B cell (primary cell): ENCODE results near the gene AQP5. TPM values are rescaled to one million over a fixed set of nuclear protein-coding genes. Genes with fewer than 3 reads are reported as not detected.

ENCODE experiments used
- ATAC-seq: fragments of 200-7000 bp; cut with Tn5 transposase; one replicate; pipeline ENCODE4 v1.10.0; 2021; ENCODE audit warnings: low read depth, mild to moderate bottlenecking, moderate number of reproducible peaks, moderate library complexity
- CTCF ChIA-PET: fragments of 350-600 bp; sonication (Branson Sonifier 250); formaldehyde crosslinking; loops from one replicate; lab custom pipeline; 2021; ENCODE audit warnings: antibody characterized with exemption, inconsistent platforms; lab: Charles Lee
- POLR2A ChIA-PET: fragments of 350-600 bp; sonication (Branson Sonifier 250); formaldehyde crosslinking; loops from one replicate; lab custom pipeline; 2021; ENCODE audit warnings: antibody characterized with exemption; lab: Charles Lee
- DNase-seq: peaks from one replicate; pipeline ENCODE4 v3.0.0; 2013
- H2AFZ ChIP-seq: 2 replicates; pipeline ENCODE4 v1.6.1; 2012; ENCODE audit warnings: mild to moderate bottlenecking, low read depth, low read length; ENCODE audit not compliant: insufficient read depth, poor library complexity, severe bottlenecking
- H3K27ac ChIP-seq, 2 donors: 1 replicate in 1 of 2; 2 replicates in 1 of 2; pipeline ENCODE4 v1.5.1; 2012 to 2013; ENCODE audit warnings: low read length in 2 of 2, mild to moderate bottlenecking in 2 of 2, moderate library complexity in 1 of 2
- H3K27me3 ChIP-seq, 4 experiments: fragments of 200-600 bp in 1 of 4; sonication (generic) in 1 of 4; replicated peaks in 1 of 4; 1 replicate in 2 of 4; 2 replicates in 2 of 4; pipeline versions ENCODE4 v1.6.1 to v1.7.0; 2013 to 2016; ENCODE audit warnings: low read length in 3 of 4, mild to moderate bottlenecking in 2 of 4, mixed read lengths in 1 of 4, moderate library complexity in 1 of 4; ENCODE audit not compliant: insufficient read depth in 4 of 4, control insufficient read depth in 3 of 4; ENCODE audit errors: control extremely low read depth in 1 of 4
- H3K36me3 ChIP-seq, 2 experiments: replicated peaks in 1 of 2; 1 replicate in 1 of 2; 2 replicates in 1 of 2; pipeline versions ENCODE4 v1.6.1 to v1.7.1; 2013; ENCODE audit warnings: low read length in 1 of 2; ENCODE audit not compliant: insufficient read depth in 2 of 2, control insufficient read depth in 1 of 2; ENCODE audit errors: control extremely low read depth in 1 of 2, extremely low read depth in 1 of 2
- H3K4me1 ChIP-seq, 2 donors: fragments of 200-600 bp in 1 of 2; sonication (generic) in 1 of 2; 1 replicate in 1 of 2; 2 replicates in 1 of 2; pipeline versions ENCODE4 v1.5.1 to v1.6.1; 2013 to 2017; ENCODE audit warnings: low read length in 2 of 2; ENCODE audit not compliant: control insufficient read depth in 2 of 2, insufficient read depth in 2 of 2
- H3K4me2 ChIP-seq: replicated peaks from 2 replicates; pipeline ENCODE3; 2012; ENCODE audit warnings: mild to moderate bottlenecking, low read depth, low read length; ENCODE audit not compliant: poor library complexity, severe bottlenecking
- H3K4me3 ChIP-seq, 5 experiments: fragments of 200-600 bp in 1 of 5; sonication (generic) in 1 of 5; 1 replicate in 3 of 5; 2 replicates in 2 of 5; pipeline versions ENCODE4 v1.5.1 to v1.7.0; 2011 to 2016; ENCODE audit warnings: low read length in 4 of 5, mild to moderate bottlenecking in 4 of 5, low read depth in 2 of 5, control low read depth in 1 of 5, moderate library complexity in 1 of 5; ENCODE audit not compliant: insufficient read depth in 1 of 5; ENCODE audit errors: control extremely low read depth in 1 of 5, extremely low read depth in 1 of 5
- H3K79me2 ChIP-seq: fragments of 200-600 bp; sonication (generic); one replicate; pipeline ENCODE4 v1.6.0; 2016; ENCODE audit warnings: low read length; ENCODE audit not compliant: control insufficient read depth, insufficient read depth
- H3K9ac ChIP-seq: fragments of 200-600 bp; sonication (generic); 2 replicates; pipeline ENCODE4 v1.6.1; 2017; ENCODE audit warnings: mild to moderate bottlenecking, low read length, moderate library complexity
- H3K9me3 ChIP-seq, 3 donors: one replicate each; pipeline versions ENCODE4 v1.6.1 to v1.7.1; 2013; ENCODE audit warnings: low read length in 2 of 3; ENCODE audit not compliant: control insufficient read depth in 2 of 3, insufficient read depth in 1 of 3; ENCODE audit errors: control extremely low read depth in 1 of 3
- H4K20me1 ChIP-seq: 2 replicates; pipeline ENCODE4 v1.6.0; 2012; ENCODE audit warnings: mild to moderate bottlenecking, low read length; ENCODE audit not compliant: insufficient read depth, control insufficient read depth, poor library complexity, severe bottlenecking
- H3K27ac Mint-ChIP-seq: one replicate; pipeline ENCODE4 v1.8.0; 2021; ENCODE audit warnings: mixed read lengths
- H3K27me3 Mint-ChIP-seq: one replicate; pipeline ENCODE4 v1.8.0; 2021; ENCODE audit warnings: mixed read lengths
- H3K4me1 Mint-ChIP-seq: one replicate; pipeline ENCODE4 v1.8.0; 2021; ENCODE audit warnings: mixed read lengths
- H3K4me3 Mint-ChIP-seq: one replicate; pipeline ENCODE4 v1.8.0; 2021; ENCODE audit warnings: mixed read lengths
- H3K9me3 Mint-ChIP-seq: one replicate; pipeline ENCODE4 v1.8.0; 2022; ENCODE audit warnings: mixed read lengths; ENCODE audit not compliant: insufficient read depth
- EZH2 ChIP-seq: IDR thresholded peaks from 2 replicates; pipeline ENCODE4 v1.6.1; 2012; ENCODE audit warnings: borderline replicate concordance, low read depth, mild to moderate bottlenecking, moderate library complexity, low read length; ENCODE audit not compliant: insufficient read depth, poor library complexity, severe bottlenecking
- WGBS: methylation state at CpG from one replicate; pipeline ENCODE4 v1.1.5; 2013; ENCODE audit warnings: missing lambda C conversion rate; ENCODE audit not compliant: insufficient coverage; 5-methylcytosine and 5-hydroxymethylcytosine counted together
- intact Hi-C: fragments of 100-400 bp; cut with micrococcal nuclease; formaldehyde crosslinking; loops from one replicate; pipeline ENCODE4 v1.10.0; 2022
- polyA plus RNA-seq: library from polyadenylated mRNA; depleted of rRNA; stranded (reverse); fragments of >200 nt; gene quantifications from 2 replicates; pipeline ENCODE4 v1.2.3, GENCODE V29; 2012
- total RNA-seq, 2 donors: library from RNA; stranded (reverse); fragments of 120-200 nt in 1 of 2; gene quantifications; 1 replicate in 1 of 2; 2 replicates in 1 of 2; pipeline versions ENCODE4 v1.2.3 to v1.2.4, GENCODE V29; 2013 to 2022
- TF ChIP-seq, protein P1 (sequence below): fragments of 200-600 bp; IDR thresholded peaks from one replicate; pipeline ENCODE4 v1.8.0; 2022; ENCODE audit warnings: antibody characterized with exemption, mild to moderate bottlenecking

Gene AQP5
- total and polyA plus RNA-seq, 2 donors (not counting 1 experiment from before 2014, with no cell fraction given): not detected

GRCh38 chr12:49943625-49943960 lies 18.1 kb upstream of the AQP5 start:
- no peaks in the 10 kb centered on the region for H3K9me3 ChIP-seq
- H4K20me1 ChIP-seq: no peaks in the 10 kb centered on the region
- H3K4me2 ChIP-seq: no peak overlapping the region
- Mint-ChIP-seq H3K9me3 (no peaks in the 10 kb centered on the region), H3K4me1 (peaks cover 15% of the 10 kb centered on the region), H3K27ac (no peak overlapping the region), H3K4me3 (no peak overlapping the region), H3K27me3 (peaks cover 9% of the 10 kb centered on the region)
- CTCF ChIA-PET: interaction anchor here (0.6 to 0.8 kb wide), 2 partner anchors 10 to 160 kb away, joined by 3 read pairs; no protein-coding TSS in a partner anchor
- intact Hi-C loops: no loop called here
- POLR2A ChIA-PET: no interaction called here
- H3K79me2 ChIP-seq: no peaks in the 10 kb centered on the region
- H3K4me1 ChIP-seq: peaks cover 0 to 8% of the 10 kb centered on the region in 2 donors
- H2AFZ ChIP-seq: no peak overlapping the region
- no peak for ATAC-seq
- H3K4me3 ChIP-seq: no peak overlapping the region
- peaks cover 0 to 8% (median 2%) of the 10 kb centered on the region in 4 experiments for H3K27me3 ChIP-seq
- H3K36me3 ChIP-seq: no peaks in the 10 kb centered on the region
- no peak overlapping the region for H3K9ac ChIP-seq
- no peak for DNase-seq
- TF ChIP-seq, protein P1, sequence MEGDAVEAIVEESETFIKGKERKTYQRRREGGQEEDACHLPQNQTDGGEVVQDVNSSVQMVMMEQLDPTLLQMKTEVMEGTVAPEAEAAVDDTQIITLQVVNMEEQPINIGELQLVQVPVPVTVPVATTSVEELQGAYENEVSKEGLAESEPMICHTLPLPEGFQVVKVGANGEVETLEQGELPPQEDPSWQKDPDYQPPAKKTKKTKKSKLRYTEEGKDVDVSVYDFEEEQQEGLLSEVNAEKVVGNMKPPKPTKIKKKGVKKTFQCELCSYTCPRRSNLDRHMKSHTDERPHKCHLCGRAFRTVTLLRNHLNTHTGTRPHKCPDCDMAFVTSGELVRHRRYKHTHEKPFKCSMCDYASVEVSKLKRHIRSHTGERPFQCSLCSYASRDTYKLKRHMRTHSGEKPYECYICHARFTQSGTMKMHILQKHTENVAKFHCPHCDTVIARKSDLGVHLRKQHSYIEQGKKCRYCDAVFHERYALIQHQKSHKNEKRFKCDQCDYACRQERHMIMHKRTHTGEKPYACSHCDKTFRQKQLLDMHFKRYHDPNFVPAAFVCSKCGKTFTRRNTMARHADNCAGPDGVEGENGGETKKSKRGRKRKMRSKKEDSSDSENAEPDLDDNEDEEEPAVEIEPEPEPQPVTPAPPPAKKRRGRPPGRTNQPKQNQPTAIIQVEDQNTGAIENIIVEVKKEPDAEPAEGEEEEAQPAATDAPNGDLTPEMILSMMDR: no peak
- TF ChIP-seq EZH2: no peak
- H3K27ac ChIP-seq: no peak overlapping the region
- WGBS: 100% methylated on average over 1 of the region's 1 CpG

DNA sequence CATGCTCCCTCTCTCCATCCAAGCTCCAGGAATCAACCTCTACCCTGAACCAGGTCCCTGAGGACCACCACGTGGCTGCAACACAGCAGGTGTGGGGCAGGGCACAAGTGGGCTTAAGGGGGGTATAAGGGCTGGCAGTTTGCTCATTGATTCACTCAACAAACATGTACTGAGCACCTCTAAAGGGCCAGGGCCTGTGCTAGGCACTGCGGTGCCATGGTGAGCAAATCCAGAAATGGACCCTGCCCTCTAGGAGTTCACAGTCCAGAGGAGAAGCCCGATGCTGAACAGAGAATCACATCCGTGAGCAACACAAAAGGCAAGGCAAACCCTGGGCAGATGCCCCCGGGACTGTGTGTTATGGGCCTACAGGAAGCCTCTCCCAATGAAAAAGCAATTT lies 17.6 kb upstream of the AQP5 start:
- Histone ChIP-seq H3K9ac (no peak overlapping the region), H2AFZ (no peak overlapping the region), H3K4me2 (no peak overlapping the region), H4K20me1 (no peaks in the 10 kb centered on the region), H3K27ac (no peak overlapping the region), H3K4me3 (no peak overlapping the region), H3K9me3 (no peaks in the 10 kb centered on the region), H3K79me2 (no peaks in the 10 kb centered on the region), H3K36me3 (no peaks in the 10 kb centered on the region), H3K4me1 (peaks cover 0 to 8% of the 10 kb centered on the region in 2 donors), H3K27me3 (peaks cover 0 to 8% (median 2%) of the 10 kb centered on the region in 4 experiments)
- no peak overlapping the region for H3K27ac Mint-ChIP-seq
- TF ChIP-seq EZH2: no peak
- TF ChIP-seq, protein P1: no peak
- ATAC-seq (no peak), DNase-seq (no peak)
- intact Hi-C loops: no loop called here
- H3K27me3 Mint-ChIP-seq: peaks cover 9% of the 10 kb centered on the region
- 96% methylated on average over 4 of the region's 5 CpGs for WGBS
- ChIA-PET CTCF (no interaction called here), POLR2A (no interaction called here)
- no peak overlapping the region for H3K4me3 Mint-ChIP-seq
- H3K9me3 Mint-ChIP-seq: no peaks in the 10 kb centered on the region
- H3K4me1 Mint-ChIP-seq: peaks cover 15% of the 10 kb centered on the region
